Caki2 (cell line): ENCODE data around the gene AHNAK2. TPM values are rescaled to one million over a fixed set of nuclear protein-coding genes. Genes with fewer than 3 reads are reported as not detected.

ENCODE experiments used
- total RNA-seq: library from RNA; depleted of rRNA; stranded (reverse); fragments of >200 nt; shearing (Covaris generic); gene quantifications from 2 replicates; pipeline ENCODE4 v1.2.3, GENCODE V29; 2014; ENCODE audit warnings: low replicate concordance; rRNA removed

AHNAK2 gene
- total RNA-seq, 1 experiment from 2014 or later: 40.7 TPM

Other genes with a start within 250 kb of the AHNAK2 start
- gene SIVA1, start 225.2 kb downstream of the AHNAK2 start, total RNA-seq: 196 and 239 TPM in 2 replicates
- 126 and 177 TPM in 2 replicates for gene AKT1, start 182.6 kb downstream of the AHNAK2 start, total RNA-seq
- 4.7 and 7.6 TPM in 2 replicates for gene ZBTB42, start 177.3 kb downstream of the AHNAK2 start, total RNA-seq
- gene CEP170B, start 113.1 kb downstream of the AHNAK2 start, total RNA-seq: 6.7 and 9.8 TPM in 2 replicates
- gene PLD4, start 53.5 kb downstream of the AHNAK2 start, total RNA-seq: not detected in 2 replicates
- 4.2 and 9.7 TPM in 2 replicates for gene CLBA1, start 7.4 kb upstream of the AHNAK2 start, total RNA-seq
- 30.3 and 36.6 TPM in 2 replicates for gene CDCA4, start 42.7 kb upstream of the AHNAK2 start, total RNA-seq
- gene GPR132, start 87.1 kb upstream of the AHNAK2 start, total RNA-seq: 0.71 TPM in 1 of 2 replicates, not detected in the other
- gene JAG2, start 190.4 kb upstream of the AHNAK2 start, total RNA-seq: 1.1 and 5.0 TPM in 2 replicates
- gene NUDT14, start 202.9 kb upstream of the AHNAK2 start, total RNA-seq: 16.6 and 25.8 TPM in 2 replicates